Measurements from ENCODE around the gene SEMA3B. TPM values are rescaled to one million over a fixed set of nuclear protein-coding genes. Genes with fewer than 3 reads are reported as not detected.

SEMA3B gene
- total and polyA plus RNA-seq, 9 of the 15 experiments (the other 6 are each of a cell fraction or from before 2014, with no cell fraction given) = 0.03 to 1.8 (median 0.55) TPM; not detected in 1

- no peak overlapping the region for H2AFZ ChIP-seq (ENCODE audit: low read depth, low read length)
- peaks cover 36 to 80% of the 10 kb centered on the region in 2 experiments for H3K4me1 ChIP-seq (replicated peaks in 1 of 2; ENCODE audit: control insufficient read depth in 2 of 2, insufficient read depth in 2 of 2, low read length in 2 of 2)
- peaks cover 29% of the 10 kb centered on the region; the same call in 2 of the 3 replicates for H3K36me3 ChIP-seq (ENCODE audit: control insufficient read depth, insufficient read depth, low read length)
- no TSS peak for BruUV-seq (replicated peaks)
- POLR2A ChIA-PET = interaction anchor here (0.9 to 1.2 kb wide), 3 partner anchors 8 to 58 kb away, joined by 4 to 5 read pairs (median 4); partner anchors contain the start of gene TUSC2
- peak overlapping the region; percentile 81 for H3K4me3 ChIP-seq
- H3K27me3 ChIP-seq (ENCODE audit: control insufficient read depth in 2 of 2, insufficient read depth in 2 of 2, low read length in 2 of 2) = no peaks in the 10 kb centered on the region
- H3K9ac ChIP-seq (ENCODE audit: insufficient read depth in 1 of 2, low read depth in 2 of 2, low read length in 2 of 2) = peak overlapping the region; percentile 98
- DNase-seq (ENCODE audit: extremely low read depth in 1 of 4, low spot score in 3 of 4) (no peak), ATAC-seq (no peak), FAIRE-seq (peak; percentile 32)
- peak overlapping the region; percentile 90 for H3K4me2 ChIP-seq (ENCODE audit: insufficient read depth, low read length)
- H3K27ac ChIP-seq (ENCODE audit: extremely low read depth, low read depth, low read length) = peak overlapping the region; percentile 100; the same call in 1 of the 3 replicates
- CTCF ChIA-PET (ENCODE audit: low intra/inter-chr PET ratio) = no interaction called here
- H3K9me1 ChIP-seq (ENCODE audit: control insufficient read depth, insufficient read depth, low read length) = no peaks in the 10 kb centered on the region
- in situ Hi-C loops (cut with MboI) (no loop called here), intact Hi-C loops (cut with micrococcal nuclease) (no loop called here)
- H3K9me3 ChIP-seq (replicated peaks; ENCODE audit: control insufficient read depth, insufficient read depth, low read depth, low read length) = no peaks in the 10 kb centered on the region
- 76% methylated on average over 19 of the region's 29 CpGs for WGBS (ENCODE audit: insufficient coverage, low coverage, missing lambda C conversion rate)
- peaks cover 22% of the 10 kb centered on the region for H3K79me2 ChIP-seq (ENCODE audit: control insufficient read depth, insufficient read depth, low read length)
- H4K20me1 ChIP-seq (replicated peaks; ENCODE audit: control insufficient read depth, insufficient read depth, low read length) = no peaks in the 10 kb centered on the region
- TF ChIP-seq ZNF778 (CRISPR knock-in tag; IDR thresholded peaks at IDR 0.05) (no peak), ZBTB33 (CRISPR knock-in tag; IDR thresholded peaks at IDR 0.05) (peak; percentile 80; the same call in 1 of the 2 replicates), BMI1 (IDR thresholded peaks at IDR 0.05; ENCODE audit: low read length) (no peak), HCFC1 (IDR thresholded peaks at IDR 0.05; ENCODE audit: low read depth, low read length) (no peak), ZNF324 (CRISPR knock-in tag; IDR thresholded peaks at IDR 0.05) (no peak), ILK (tag; IDR thresholded peaks at IDR 0.05; ENCODE audit: borderline replicate concordance, low read depth) (no peak)
- TF ChIP-seq, protein P1, sequence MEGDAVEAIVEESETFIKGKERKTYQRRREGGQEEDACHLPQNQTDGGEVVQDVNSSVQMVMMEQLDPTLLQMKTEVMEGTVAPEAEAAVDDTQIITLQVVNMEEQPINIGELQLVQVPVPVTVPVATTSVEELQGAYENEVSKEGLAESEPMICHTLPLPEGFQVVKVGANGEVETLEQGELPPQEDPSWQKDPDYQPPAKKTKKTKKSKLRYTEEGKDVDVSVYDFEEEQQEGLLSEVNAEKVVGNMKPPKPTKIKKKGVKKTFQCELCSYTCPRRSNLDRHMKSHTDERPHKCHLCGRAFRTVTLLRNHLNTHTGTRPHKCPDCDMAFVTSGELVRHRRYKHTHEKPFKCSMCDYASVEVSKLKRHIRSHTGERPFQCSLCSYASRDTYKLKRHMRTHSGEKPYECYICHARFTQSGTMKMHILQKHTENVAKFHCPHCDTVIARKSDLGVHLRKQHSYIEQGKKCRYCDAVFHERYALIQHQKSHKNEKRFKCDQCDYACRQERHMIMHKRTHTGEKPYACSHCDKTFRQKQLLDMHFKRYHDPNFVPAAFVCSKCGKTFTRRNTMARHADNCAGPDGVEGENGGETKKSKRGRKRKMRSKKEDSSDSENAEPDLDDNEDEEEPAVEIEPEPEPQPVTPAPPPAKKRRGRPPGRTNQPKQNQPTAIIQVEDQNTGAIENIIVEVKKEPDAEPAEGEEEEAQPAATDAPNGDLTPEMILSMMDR (IDR thresholded peaks at IDR 0.05 in 2 of 3, conservative IDR thresholded peaks at IDR 0.05 in 1 of 3; ENCODE audit: insufficient read depth in 2 of 3, low read depth in 1 of 3, low read length in 3 of 3) = 0 out of 6 replicates have a peak, but pooled peaks of 2 of the 3 experiments have one; percentile 5 to 14
- TF ChIP-seq, protein P2, sequence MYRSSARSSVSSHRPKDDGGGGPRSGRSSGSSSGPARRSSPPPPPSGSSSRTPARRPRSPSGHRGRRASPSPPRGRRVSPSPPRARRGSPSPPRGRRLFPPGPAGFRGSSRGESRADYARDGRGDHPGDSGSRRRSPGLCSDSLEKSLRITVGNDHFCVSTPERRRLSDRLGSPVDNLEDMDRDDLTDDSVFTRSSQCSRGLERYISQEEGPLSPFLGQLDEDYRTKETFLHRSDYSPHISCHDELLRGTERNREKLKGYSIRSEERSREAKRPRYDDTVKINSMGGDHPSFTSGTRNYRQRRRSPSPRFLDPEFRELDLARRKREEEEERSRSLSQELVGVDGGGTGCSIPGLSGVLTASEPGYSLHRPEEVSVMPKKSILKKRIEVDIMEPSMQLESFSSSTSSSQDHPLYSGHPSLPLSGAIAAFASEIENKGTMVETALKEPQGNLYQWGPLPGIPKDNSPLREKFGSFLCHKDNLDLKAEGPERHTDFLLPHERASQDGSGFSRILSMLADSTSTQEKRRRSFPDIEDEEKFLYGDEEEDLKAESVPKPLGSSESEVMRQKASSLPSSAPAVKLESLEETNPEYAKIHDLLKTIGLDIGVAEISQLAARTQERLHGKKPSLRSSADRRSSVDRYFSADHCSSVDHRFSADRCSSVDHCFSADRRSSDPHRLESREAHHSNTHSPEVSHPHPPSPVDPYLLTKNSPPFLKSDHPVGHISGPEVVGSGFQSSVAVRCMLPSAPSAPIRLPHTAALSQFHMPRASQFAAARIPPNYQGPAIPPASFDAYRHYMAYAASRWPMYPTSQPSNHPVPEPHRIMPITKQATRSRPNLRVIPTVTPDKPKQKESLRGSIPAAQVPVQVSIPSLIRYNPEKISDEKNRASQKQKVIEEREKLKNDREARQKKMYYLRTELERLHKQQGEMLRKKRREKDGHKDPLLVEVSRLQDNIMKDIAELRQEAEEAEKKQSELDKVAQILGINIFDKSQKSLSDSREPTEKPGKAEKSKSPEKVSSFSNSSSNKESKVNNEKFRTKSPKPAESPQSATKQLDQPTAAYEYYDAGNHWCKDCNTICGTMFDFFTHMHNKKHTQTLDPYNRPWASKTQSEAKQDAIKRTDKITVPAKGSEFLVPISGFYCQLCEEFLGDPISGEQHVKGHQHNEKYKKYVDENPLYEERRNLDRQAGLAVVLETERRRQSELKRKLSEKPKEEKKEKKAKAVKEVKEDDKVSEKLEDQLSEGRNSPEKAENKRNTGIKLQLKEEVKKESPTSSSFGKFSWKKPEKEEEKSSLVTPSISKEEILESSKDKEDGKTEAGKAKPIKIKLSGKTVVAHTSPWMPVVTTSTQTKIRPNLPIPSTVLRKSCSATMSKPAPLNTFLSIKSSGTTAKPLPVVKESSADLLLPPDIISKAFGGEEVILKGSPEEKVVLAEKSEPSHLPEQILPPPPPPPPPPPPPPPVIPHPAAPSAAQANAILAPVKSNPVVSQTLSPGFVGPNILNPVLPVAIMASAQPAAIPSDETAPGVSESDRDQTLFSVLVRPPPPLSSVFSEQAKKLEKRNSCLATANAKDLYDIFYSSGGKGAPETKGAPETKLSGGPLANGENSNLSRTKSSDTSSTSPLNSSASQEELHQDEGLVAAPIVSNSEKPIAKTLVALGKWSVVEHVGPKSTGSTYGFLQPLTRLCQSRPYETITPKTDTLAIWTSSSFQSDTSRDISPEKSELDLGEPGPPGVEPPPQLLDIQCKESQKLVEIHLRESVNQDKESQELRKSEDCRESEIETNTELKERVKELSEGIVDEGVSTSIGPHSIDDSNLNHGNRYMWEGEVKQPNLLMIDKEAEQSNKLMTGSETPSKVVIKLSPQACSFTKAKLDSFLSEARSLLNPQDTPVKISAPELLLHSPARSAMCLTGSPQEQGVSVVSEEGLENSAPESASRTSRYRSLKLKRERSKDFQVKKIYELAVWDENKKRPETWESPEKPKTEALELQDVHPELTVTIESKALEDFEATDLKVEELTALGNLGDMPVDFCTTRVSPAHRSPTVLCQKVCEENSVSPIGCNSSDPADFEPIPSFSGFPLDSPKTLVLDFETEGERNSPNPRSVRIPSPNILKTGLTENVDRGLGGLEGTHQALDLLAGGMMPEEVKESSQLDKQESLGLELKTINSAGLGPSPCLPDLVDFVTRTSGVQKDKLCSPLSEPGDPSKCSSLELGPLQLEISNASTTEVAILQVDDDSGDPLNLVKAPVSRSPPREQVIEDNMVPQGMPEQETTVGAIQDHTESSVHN (IDR thresholded peaks at IDR 0.05; ENCODE audit: borderline replicate concordance in 1 of 2, low read depth in 1 of 2) = no peak
These were observed 51.1 kb downstream of the SEMA3B start for GRCh38 chr3:50319894-50320625.
